MCF 10A (cell line): ENCODE data around the gene CERS3. TPM values are rescaled to one million over a fixed set of nuclear protein-coding genes. Genes with fewer than 3 reads are reported as not detected.

Experiments
- BruUV-seq: library from RNA; stranded (reverse); fragments of 400-500 nt; replicated peaks from 2 replicates; lab custom pipeline; 2021; lab: Mats Ljungman, UMichigan
- CTCF ChIA-PET: fragments of 300-600 bp; sonication (Branson Sonifier 250); formaldehyde crosslinking; extraction: SDS; loops from one replicate; lab custom pipeline; 2021; ENCODE audit warnings: antibody characterized with exemption, inconsistent platforms; lab: Yijun Ruan, JAX
- POLR2A ChIA-PET: fragments of 300-600, 350-650 bp; sonication (Branson Sonifier 250); formaldehyde crosslinking; extraction: SDS; loops from one replicate; lab custom pipeline; 2020; ENCODE audit warnings: antibody characterized with exemption, inconsistent platforms; lab: Yijun Ruan, JAX
- DNase-seq: peaks from one replicate; pipeline ENCODE4 v3.0.0-alpha.2; 2018; ENCODE audit not compliant: unreplicated experiment
- H3K27ac Mint-ChIP-seq: one replicate; pipeline ENCODE4 v1.8.0; 2022; ENCODE audit warnings: mild to moderate bottlenecking, low read depth, mixed read lengths; ENCODE audit not compliant: unreplicated experiment
- H3K27me3 Mint-ChIP-seq: one replicate; pipeline ENCODE4 v1.8.0; 2022; ENCODE audit warnings: mixed read lengths; ENCODE audit not compliant: insufficient read depth, unreplicated experiment
- H3K36me3 Mint-ChIP-seq: one replicate; pipeline ENCODE4 v1.8.0; 2022; ENCODE audit warnings: mild to moderate bottlenecking, moderate library complexity, mixed read lengths; ENCODE audit not compliant: insufficient read depth, unreplicated experiment
- H3K4me1 Mint-ChIP-seq: one replicate; pipeline ENCODE4 v1.8.0; 2022; ENCODE audit warnings: mixed read lengths; ENCODE audit not compliant: insufficient read depth, unreplicated experiment
- H3K4me3 Mint-ChIP-seq: one replicate; pipeline ENCODE4 v1.8.0; 2022; ENCODE audit warnings: mild to moderate bottlenecking, moderate library complexity, mixed read lengths; ENCODE audit not compliant: unreplicated experiment
- H3K9me3 Mint-ChIP-seq: one replicate; pipeline ENCODE4 v1.8.0; 2022; ENCODE audit warnings: mixed read lengths; ENCODE audit not compliant: unreplicated experiment
- CTCF ChIP-seq: fragments of 200-600 bp; IDR thresholded peaks from one replicate; pipeline ENCODE4 v1.8.0; 2022; ENCODE audit warnings: antibody characterized with exemption, mild to moderate bottlenecking; ENCODE audit not compliant: unreplicated experiment
- intact Hi-C: fragments of 100-400 bp; cut with micrococcal nuclease; formaldehyde crosslinking; loops from 2 replicates; pipeline ENCODE4 v1.14.1; 2022
- total RNA-seq: library from RNA; stranded (reverse); gene quantifications from 2 replicates; pipeline ENCODE4 v1.2.3, GENCODE V29; 2022

Gene CERS3
- total RNA-seq, 1 experiment from 2014 or later = not detected

DNA sequence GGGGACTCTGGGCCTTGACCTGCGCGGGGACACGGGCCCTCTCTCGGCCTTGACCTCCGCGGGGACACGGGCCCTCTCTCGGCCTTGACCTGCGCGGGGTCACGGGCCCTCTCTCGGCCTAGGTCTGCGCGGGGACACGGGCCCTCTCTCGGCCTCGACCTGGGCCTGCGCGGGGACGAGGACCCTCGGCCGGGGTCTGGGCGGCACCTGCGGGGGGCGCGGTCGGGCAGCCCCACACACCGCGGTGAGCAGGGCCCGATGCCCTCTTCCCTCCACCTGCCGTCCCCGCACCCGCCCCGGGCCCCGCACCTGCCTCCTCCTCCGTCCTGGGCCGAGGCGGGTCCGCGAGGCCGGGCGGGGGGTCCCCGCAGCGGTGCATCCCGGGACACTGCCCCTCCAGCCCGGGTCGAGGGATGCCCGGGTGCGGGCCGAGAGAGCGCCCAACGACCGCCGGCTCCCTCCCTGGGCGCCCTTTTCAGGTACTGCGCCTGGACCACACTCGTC, 15.6 kb upstream of the CERS3 start:
- Mint-ChIP-seq H3K36me3 (no peaks in the 10 kb centered on the region), H3K9me3 (no peaks in the 10 kb centered on the region), H3K4me1 (no peaks in the 10 kb centered on the region), H3K27ac (no peak overlapping the region), H3K27me3 (no peaks in the 10 kb centered on the region), H3K4me3 (no peak overlapping the region)
- TF ChIP-seq CTCF = no peak
- intact Hi-C loops = no loop called here
- DNase-seq = no peak
- CTCF ChIA-PET = no interaction called here
- no TSS peak for BruUV-seq
- POLR2A ChIA-PET = no interaction called here

DNA sequence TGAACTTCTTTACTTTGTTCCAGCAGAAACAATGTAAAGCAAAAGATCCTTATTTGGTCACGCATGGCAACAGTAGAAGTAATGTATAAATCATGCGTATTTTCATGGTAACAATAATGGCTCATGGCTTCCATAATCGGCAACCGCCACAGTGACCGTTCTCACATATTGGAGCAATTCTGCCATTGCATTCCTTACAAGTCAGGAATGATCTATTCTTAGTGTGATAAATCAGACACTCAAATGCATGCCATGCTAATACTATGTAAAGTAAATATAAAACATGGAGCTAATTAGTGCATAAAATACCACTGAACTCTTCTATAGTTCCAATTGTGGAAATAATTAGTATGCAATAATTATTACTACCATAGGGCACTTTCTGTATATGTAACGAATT, 13.5 kb upstream of the CERS3 start:
- ChIA-PET CTCF (no interaction called here), POLR2A (interaction anchor here (0.6 to 1.3 kb wide), 4 partner anchors 12 to 109 kb away, joined by 3 to 7 read pairs (median 4); no protein-coding TSS in a partner anchor)
- H3K4me3 Mint-ChIP-seq = no peak overlapping the region
- H3K36me3 Mint-ChIP-seq = no peaks in the 10 kb centered on the region
- H3K27ac Mint-ChIP-seq = no peak overlapping the region
- no peak for TF ChIP-seq CTCF
- H3K27me3 Mint-ChIP-seq = no peaks in the 10 kb centered on the region
- BruUV-seq = no TSS peak
- no peak for DNase-seq
- no peaks in the 10 kb centered on the region for H3K4me1 Mint-ChIP-seq
- intact Hi-C loops = no loop called here
- H3K9me3 Mint-ChIP-seq = no peaks in the 10 kb centered on the region

GRCh38 chr15:100537331-100537730, 8.6 kb upstream of the CERS3 start:
- ChIA-PET POLR2A (no interaction called here), CTCF (no interaction called here)
- intact Hi-C loops = no loop called here
- no peak overlapping the region for H3K27ac Mint-ChIP-seq
- peaks cover under 1% of the 10 kb centered on the region for H3K27me3 Mint-ChIP-seq
- no peaks in the 10 kb centered on the region for H3K36me3 Mint-ChIP-seq
- no peak for TF ChIP-seq CTCF
- no TSS peak for BruUV-seq
- H3K4me3 Mint-ChIP-seq = no peak overlapping the region
- H3K4me1 Mint-ChIP-seq = no peaks in the 10 kb centered on the region
- no peaks in the 10 kb centered on the region for H3K9me3 Mint-ChIP-seq
- no peak for DNase-seq

GRCh38 chr15:100536733-100537132, 8.0 kb upstream of the CERS3 start:
- H3K4me3 Mint-ChIP-seq = no peak overlapping the region
- H3K36me3 Mint-ChIP-seq = no peaks in the 10 kb centered on the region
- no peaks in the 10 kb centered on the region for H3K4me1 Mint-ChIP-seq
- TF ChIP-seq CTCF = no peak
- CTCF ChIA-PET = interaction anchor here (0.7 kb wide), 1 partner anchor 240 kb away, joined by 3 read pairs; no protein-coding TSS in a partner anchor
- POLR2A ChIA-PET = no interaction called here
- intact Hi-C loops = no loop called here
- H3K9me3 Mint-ChIP-seq = no peaks in the 10 kb centered on the region
- peaks cover 6% of the 10 kb centered on the region for H3K27me3 Mint-ChIP-seq
- no peak overlapping the region for H3K27ac Mint-ChIP-seq
- no peak for DNase-seq
- no TSS peak for BruUV-seq
